GM19372 (cell line): ENCODE measurements around the gene PDE6H.

ENCODE experiments used
- ATAC-seq: cut with Tn5 transposase; IDR thresholded peaks from one replicate; pipeline ENCODE4 v1.9.1; 2021; ENCODE audit warnings: mild to moderate bottlenecking, low read depth, moderate library complexity; ENCODE audit not compliant: unreplicated experiment

Gene PDE6H

GRCh38 chr12:14999021-14999694 lies 26.3 kb downstream of the PDE6H start:
- ATAC-seq = no peak

- no peak for ATAC-seq
Observed at GRCh38 chr12:14999695-15000365, 27.0 kb downstream of the PDE6H start.

- no peak for ATAC-seq
Observed at GRCh38 chr12:15000575-15000974, 27.7 kb downstream of the PDE6H start.

- ATAC-seq = no peak
Observed at GRCh38 chr12:15001733-15002382, 29.0 kb downstream of the PDE6H start.

GRCh38 chr12:15004421-15004820 lies 31.6 kb downstream of the PDE6H start:
- ATAC-seq = no peak

DNA sequence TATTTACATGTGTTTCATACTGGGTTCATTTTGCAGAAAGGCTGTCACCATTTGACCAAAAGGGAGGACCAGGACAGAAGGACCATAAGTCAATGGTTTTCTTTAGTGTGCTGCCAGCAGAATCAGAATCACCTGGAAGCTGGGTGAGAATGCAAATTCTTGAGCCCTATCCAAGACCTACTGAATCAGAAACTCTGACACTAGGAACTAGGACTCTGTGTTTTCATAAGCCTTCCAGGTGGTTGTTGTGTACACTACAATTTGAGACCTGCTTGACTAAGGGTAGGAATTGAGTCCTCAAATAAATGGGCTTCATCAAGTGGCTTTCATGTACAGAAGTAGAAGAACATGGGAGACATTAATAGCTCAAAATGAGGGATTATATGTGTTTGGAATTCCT lies 32.2 kb downstream of the PDE6H start:
- no peak for ATAC-seq

GRCh38 chr12:15007551-15007950 lies 34.7 kb downstream of the PDE6H start:
- no peak for ATAC-seq

DNA sequence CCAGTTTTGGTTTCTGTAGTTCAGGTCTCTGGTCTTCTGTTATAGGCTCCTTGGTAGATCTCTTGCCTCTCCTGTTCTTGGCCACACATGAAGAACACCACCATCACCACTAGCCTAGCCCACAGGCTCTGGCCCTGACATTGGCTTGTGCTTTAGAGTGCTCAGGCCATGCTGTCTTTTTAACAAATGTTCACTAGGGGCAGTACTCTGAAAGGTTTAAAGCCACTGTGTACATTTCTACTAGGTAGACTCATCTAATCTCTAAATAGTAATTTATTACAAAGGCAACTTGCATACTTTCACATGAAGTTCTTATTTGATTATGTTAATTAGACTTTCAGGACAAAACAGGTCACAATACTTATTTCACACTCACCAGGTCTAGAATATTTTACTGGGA lies 38.3 kb downstream of the PDE6H start:
- peak; percentile 77 for ATAC-seq

- no peak for ATAC-seq
Observed at GRCh38 chr12:15013634-15014179, 40.9 kb downstream of the PDE6H start.

DNA sequence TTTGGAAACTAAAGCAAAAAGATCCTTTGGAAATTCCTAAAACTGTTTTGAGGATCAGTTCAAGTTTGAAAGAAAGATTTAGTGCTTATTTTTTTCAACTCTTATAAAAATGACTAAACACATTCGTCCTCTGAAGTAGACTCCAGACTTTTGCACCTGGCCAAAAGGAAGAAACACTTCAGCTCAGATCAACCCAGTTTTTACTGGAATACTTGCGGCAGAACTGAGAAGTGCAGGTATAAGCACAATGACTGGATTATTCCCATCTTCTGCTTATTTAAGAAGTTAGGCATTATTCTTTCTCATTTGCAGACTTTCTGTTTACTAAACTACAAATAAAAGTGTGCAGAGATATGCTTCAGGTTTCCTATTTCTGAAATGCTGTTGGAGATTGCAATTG lies 41.9 kb downstream of the PDE6H start:
- no peak for ATAC-seq

DNA sequence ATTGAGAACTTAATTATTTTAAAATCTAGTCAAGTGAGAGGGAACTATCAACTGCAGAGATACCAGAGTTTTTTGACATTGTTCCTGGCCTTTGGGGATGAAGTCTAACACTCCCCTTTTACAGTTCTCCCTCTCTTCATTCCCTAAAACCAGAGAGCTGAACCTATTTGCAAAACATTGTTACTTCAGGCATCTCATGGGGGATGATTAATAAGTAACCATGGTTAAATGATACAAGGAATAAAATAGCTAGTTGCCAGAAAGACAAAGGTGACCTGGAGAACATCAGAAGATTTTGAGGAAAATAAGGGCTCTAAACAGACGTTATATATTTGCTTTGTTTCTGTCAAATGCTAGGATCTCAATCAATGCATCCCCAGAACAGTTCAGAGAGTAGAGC lies 42.3 kb downstream of the PDE6H start:
- no peak for ATAC-seq

- no peak for ATAC-seq
Observed at GRCh38 chr12:15020156-15020555, 47.3 kb downstream of the PDE6H start.
